ENCODE measurements around the gene ELOVL2. TPM values are rescaled to one million over a fixed set of nuclear protein-coding genes. Genes with fewer than 3 reads are reported as not detected.

The ELOVL2 gene
- total and polyA plus RNA-seq, 2 experiments from 2014 or later: 13.6 to 20.8 TPM

DNA sequence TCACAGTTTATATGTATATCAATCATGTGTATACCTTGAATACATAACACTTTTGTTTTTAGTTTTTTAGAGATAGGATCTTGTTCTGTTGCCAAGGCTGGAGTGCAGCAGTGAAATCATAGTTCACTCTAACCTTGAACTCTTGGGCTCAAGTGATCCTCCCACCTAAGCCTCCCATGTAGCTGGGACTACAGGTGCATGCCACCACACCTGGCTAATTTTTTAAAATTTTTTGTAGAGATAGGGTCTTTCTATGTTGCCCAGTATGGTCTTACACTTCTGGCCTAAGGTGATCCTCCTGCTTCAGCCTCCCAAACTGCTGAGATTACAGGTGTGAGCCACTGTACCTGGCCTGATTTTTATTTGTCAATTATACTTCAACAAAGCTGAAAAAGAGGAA lies 87.3 kb downstream of the ELOVL2 start:
- Histone ChIP-seq H3K27ac (no peak overlapping the region), H3K9me2 (replicated peaks; ENCODE audit: insufficient read depth) (no peaks in the 10 kb centered on the region), H3K4me3 (no peak overlapping the region), H3K9me3 (ENCODE audit: low read depth) (no peaks in the 10 kb centered on the region), H3K4me2 (no peak overlapping the region), H3K36me3 (replicated peaks; ENCODE audit: insufficient read depth, low read depth) (no peaks in the 10 kb centered on the region), H3K4me1 (ENCODE audit: insufficient read depth) (no peaks in the 10 kb centered on the region), H3K79me2 (no peaks in the 10 kb centered on the region), H3K27me3 (no peaks in the 10 kb centered on the region), H4K20me1 (ENCODE audit: insufficient read depth, poor library complexity, severe bottlenecking) (no peaks in the 10 kb centered on the region), H2AFZ (no peak overlapping the region)
- TF ChIP-seq EZH2phosphoT487 (IDR thresholded peaks at IDR 0.05; ENCODE audit: low read depth, severe bottlenecking, unreplicated experiment): no peak
- no peak for TF ChIP-seq CTCF (IDR thresholded peaks at IDR 0.05; ENCODE audit: poor library complexity)
- no peak for TF ChIP-seq EZH2 (IDR thresholded peaks at IDR 0.05; ENCODE audit: borderline replicate concordance)
- DNase-seq (ENCODE audit: low spot score): no peak

- no peaks in the 10 kb centered on the region for H3K9me3 ChIP-seq (ENCODE audit: low read depth)
- H3K4me2 ChIP-seq: no peak overlapping the region
- H4K20me1 ChIP-seq (ENCODE audit: insufficient read depth, poor library complexity, severe bottlenecking): no peaks in the 10 kb centered on the region
- no peak overlapping the region for H3K27ac ChIP-seq
- no peaks in the 10 kb centered on the region for H3K79me2 ChIP-seq
- H3K36me3 ChIP-seq (replicated peaks; ENCODE audit: insufficient read depth, low read depth): no peaks in the 10 kb centered on the region
- WGBS (ENCODE audit: low lambda C conversion rate, missing lambda C conversion rate): 35% methylated on average over 15 of the region's 15 CpGs
- no peak overlapping the region for H3K4me3 ChIP-seq
- no peak overlapping the region for H2AFZ ChIP-seq
- H3K4me1 ChIP-seq (ENCODE audit: insufficient read depth): no peaks in the 10 kb centered on the region
- no peaks in the 10 kb centered on the region for H3K27me3 ChIP-seq
- H3K9me2 ChIP-seq (replicated peaks; ENCODE audit: insufficient read depth): no peaks in the 10 kb centered on the region
- DNase-seq (ENCODE audit: low spot score): peak; percentile 92
- TF ChIP-seq CTCF (IDR thresholded peaks at IDR 0.05; ENCODE audit: poor library complexity) (peak; percentile 82), EZH2phosphoT487 (IDR thresholded peaks at IDR 0.05; ENCODE audit: low read depth, severe bottlenecking, unreplicated experiment) (no peak)
These were observed 89.5 kb downstream of the ELOVL2 start for GRCh38 chr6:10954590-10955010.

DNA sequence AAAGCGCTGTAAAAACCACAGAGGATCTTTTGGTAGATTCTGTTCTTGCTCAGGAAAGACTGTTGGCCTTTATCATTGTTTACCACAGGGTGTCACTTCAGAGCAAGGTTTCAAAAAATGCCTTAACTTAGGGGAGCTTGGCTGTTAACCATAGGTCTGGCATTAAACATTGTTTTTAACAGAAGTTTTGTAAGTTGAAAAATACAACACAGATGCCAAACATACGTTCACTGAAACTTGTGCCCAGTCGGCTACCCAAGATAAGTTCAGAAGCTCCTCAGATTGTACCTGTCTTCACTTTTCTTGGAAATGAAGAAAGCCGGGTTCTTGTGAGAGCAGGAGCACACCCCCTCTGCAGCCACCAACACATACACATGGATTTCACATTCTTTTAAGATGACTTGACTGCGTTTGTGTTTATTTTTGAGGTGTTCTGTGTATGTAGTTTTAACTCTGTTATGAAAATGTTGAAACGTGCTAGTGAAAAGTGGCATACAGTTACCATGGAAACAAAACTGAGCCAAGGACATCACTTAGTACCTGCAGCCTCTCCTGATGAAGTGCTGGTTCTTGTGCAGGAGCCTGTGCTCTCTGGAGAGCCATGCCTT lies 92.3 kb downstream of the ELOVL2 start:
- Histone ChIP-seq H4K20me1 (ENCODE audit: insufficient read depth, poor library complexity, severe bottlenecking) (no peaks in the 10 kb centered on the region), H3K4me1 (ENCODE audit: insufficient read depth) (no peaks in the 10 kb centered on the region), H3K27me3 (no peaks in the 10 kb centered on the region), H3K4me2 (peak overlapping the region; percentile 33), H3K4me3 (no peak overlapping the region), H3K9me2 (replicated peaks; ENCODE audit: insufficient read depth) (no peaks in the 10 kb centered on the region), H3K27ac (peak overlapping the region; percentile 5), H2AFZ (no peak overlapping the region), H3K9me3 (ENCODE audit: low read depth) (no peaks in the 10 kb centered on the region), H3K36me3 (replicated peaks; ENCODE audit: insufficient read depth, low read depth) (no peaks in the 10 kb centered on the region), H3K79me2 (no peaks in the 10 kb centered on the region)
- TF ChIP-seq CTCF (IDR thresholded peaks at IDR 0.05; ENCODE audit: poor library complexity) (peak; percentile 80), EZH2phosphoT487 (IDR thresholded peaks at IDR 0.05; ENCODE audit: low read depth, severe bottlenecking, unreplicated experiment) (no peak)
- 26% methylated on average over 6 of the region's 6 CpGs for WGBS (ENCODE audit: low lambda C conversion rate, missing lambda C conversion rate)
- DNase-seq (ENCODE audit: low spot score): peak; percentile 62

Measured in hepatocyte (in vitro differentiated cells).